ENCODE data around the gene TFR2. TPM values are rescaled to one million over a fixed set of nuclear protein-coding genes. Genes with fewer than 3 reads are reported as not detected.
"Not testable (repeated sequence)": the region's sequence is repeated elsewhere in the genome, so short reads cannot be mapped to it uniquely, and the experiment has no call there.

The TFR2 gene
- total and polyA plus RNA-seq, 3 donors from 2014 or later: 0.87 to 1.5 (median 1.1) TPM

DNA sequence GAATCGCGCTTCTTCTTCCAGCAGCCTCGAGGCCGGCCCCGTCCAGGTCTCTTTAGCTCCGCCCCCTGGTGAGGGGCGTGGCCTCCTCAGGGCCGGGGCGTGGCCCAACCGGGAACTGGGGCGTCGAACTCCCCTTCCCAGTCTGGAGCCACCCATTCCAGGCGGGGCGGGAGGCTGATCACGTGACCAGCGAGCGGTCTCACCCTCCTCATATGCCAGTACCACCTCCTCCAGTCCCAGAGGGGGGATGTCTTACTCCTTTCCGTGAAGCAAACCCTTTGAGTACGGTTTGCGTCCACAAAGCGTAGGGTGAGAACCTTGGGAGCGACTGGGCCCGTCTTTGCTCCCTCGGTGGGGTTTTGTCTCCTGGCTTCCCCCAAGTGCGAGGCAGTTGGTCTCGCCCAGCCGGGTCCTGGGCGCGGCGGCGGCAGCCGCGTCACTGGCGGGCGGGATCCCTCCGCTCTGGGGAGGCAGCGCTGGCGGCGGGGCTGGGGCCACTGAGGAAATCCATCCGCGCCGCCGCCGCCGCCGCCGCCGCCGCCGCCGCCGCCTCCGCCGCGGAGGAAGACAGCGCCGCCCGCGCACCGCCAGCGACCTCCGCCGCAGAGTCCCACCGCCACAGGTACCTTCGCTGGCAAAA is 32.1 kb upstream of the TFR2 start, which contains the start of gene GNB2:
Gene GNB2 (plus strand): TSS at position 439 of the 640 bp plus-strand sequence. CDS start 2,526 bp downstream, outside the sequence.
- DNase-seq: peak; percentile 99
- H3K4me1 ChIP-seq: peaks cover 6% of the 10 kb centered on the region
- no peaks in the 10 kb centered on the region for H3K9me3 ChIP-seq
- H3K27me3 ChIP-seq: no peaks in the 10 kb centered on the region
- peak within 1 kb of the TSS; percentile 98 for H3K27ac ChIP-seq
- H3K4me3 ChIP-seq: peak within 1 kb of the TSS; percentile 96 to 99
- TF ChIP-seq, protein P1, sequence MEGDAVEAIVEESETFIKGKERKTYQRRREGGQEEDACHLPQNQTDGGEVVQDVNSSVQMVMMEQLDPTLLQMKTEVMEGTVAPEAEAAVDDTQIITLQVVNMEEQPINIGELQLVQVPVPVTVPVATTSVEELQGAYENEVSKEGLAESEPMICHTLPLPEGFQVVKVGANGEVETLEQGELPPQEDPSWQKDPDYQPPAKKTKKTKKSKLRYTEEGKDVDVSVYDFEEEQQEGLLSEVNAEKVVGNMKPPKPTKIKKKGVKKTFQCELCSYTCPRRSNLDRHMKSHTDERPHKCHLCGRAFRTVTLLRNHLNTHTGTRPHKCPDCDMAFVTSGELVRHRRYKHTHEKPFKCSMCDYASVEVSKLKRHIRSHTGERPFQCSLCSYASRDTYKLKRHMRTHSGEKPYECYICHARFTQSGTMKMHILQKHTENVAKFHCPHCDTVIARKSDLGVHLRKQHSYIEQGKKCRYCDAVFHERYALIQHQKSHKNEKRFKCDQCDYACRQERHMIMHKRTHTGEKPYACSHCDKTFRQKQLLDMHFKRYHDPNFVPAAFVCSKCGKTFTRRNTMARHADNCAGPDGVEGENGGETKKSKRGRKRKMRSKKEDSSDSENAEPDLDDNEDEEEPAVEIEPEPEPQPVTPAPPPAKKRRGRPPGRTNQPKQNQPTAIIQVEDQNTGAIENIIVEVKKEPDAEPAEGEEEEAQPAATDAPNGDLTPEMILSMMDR (IDR thresholded peaks at IDR 0.05): peak in 2 of 3 experiments; percentile 12 to 38
- no peak for TF ChIP-seq POLR2A (IDR thresholded peaks at IDR 0.05)
- intact Hi-C loops (cut with DNase I; ENCODE audit: low total_unique reads): no loop called here
- WGBS, 2 donors: 0 to 1% methylated on average over 9 to 55 of the region's 65 CpGs
- H3K36me3 ChIP-seq (ENCODE audit: low read depth, missing control alignments): no peaks in the 10 kb centered on the region

DNA sequence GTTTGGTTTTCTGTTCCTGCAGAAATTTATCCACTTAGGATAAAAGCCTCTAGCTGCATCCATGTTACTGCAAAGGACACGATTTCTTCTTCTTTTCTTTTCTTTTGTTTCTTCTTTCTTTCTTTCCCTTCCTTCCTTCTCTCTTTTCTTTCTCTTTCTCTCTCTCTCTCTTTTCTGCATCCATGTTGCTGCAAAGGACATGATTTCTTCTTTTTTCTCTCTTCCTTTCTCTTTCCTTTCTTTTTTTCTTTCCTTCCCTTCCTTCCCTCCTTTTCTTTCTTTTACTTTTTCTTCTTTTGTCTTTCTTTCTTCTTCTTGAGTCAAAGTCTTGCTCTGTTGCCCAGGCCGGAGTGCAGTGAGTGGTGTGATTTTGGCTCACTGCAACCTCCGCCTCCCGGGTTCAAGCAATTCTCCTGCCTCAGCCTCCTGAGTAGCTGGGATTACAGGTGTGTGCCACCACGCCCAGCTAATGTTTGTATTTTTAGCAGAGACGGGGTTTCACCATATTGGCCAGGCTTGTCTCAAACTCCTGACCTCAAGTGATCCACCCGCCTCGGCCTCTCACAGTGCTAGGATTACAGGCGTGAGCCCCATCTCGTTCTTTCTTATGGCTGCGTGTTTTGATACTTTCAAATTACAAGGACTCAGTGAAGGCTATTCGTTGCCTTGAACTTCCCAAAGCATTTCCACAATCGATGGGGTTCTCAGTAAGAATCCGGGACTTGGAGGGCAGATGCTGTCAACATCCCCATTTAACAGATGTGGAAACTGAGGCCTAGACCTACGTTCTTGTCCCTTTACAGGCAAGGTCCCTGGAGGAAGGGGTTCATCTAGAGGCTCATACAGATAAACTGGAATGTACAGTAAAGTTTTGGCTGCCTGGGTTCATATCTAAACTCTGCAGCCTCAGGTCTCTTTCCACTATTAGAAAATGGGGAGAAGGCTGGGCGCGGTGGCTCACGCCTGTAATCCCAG is 30.3 kb upstream of the TFR2 start:
- peaks cover 6% of the 10 kb centered on the region for H3K4me1 ChIP-seq
- H3K9me3 ChIP-seq: no peaks in the 10 kb centered on the region
- TF ChIP-seq, protein P1 (IDR thresholded peaks at IDR 0.05): no peak
- no peak for TF ChIP-seq POLR2A (IDR thresholded peaks at IDR 0.05)
- DNase-seq: no peak
- H3K4me3 ChIP-seq: no peak overlapping the region
- 75 to 83% methylated on average over 18 of the region's 18 CpGs for WGBS, 2 donors
- H3K27ac ChIP-seq: no peak overlapping the region
- intact Hi-C loops (cut with DNase I; ENCODE audit: low total_unique reads): no loop called here
- H3K27me3 ChIP-seq: no peaks in the 10 kb centered on the region
- no peaks in the 10 kb centered on the region for H3K36me3 ChIP-seq (ENCODE audit: low read depth, missing control alignments)

DNA sequence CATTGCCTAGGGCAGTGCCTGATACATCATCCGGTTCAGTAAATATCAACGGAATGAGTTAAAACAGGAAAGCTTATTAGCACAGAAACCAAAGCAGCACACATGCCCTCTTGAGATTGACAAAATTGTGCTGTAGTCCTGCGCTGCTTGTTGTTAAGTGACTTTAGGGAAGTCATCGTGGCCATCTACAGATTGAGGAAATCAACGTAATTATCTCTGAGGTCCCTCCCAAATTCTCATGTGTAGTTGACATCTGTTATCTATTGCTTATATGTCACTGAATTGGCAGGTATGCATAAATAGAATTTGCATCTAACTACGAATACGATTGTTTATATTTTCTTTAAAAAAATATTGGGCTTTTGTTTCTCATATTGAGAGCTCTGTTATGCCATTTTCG is 28.7 kb upstream of the TFR2 start:
- Histone ChIP-seq H3K4me1 (no peaks in the 10 kb centered on the region), H3K36me3 (ENCODE audit: low read depth, missing control alignments) (no peaks in the 10 kb centered on the region), H3K9me3 (no peaks in the 10 kb centered on the region), H3K4me3 (no peak overlapping the region), H3K27me3 (no peaks in the 10 kb centered on the region), H3K27ac (no peak overlapping the region)
- TF ChIP-seq POLR2A (IDR thresholded peaks at IDR 0.05): no peak
- TF ChIP-seq, protein P1 (IDR thresholded peaks at IDR 0.05): no peak
- WGBS, 2 donors: 74 to 81% methylated on average over 8 of the region's 8 CpGs
- intact Hi-C loops (cut with DNase I; ENCODE audit: low total_unique reads): no loop called here
- no peak for DNase-seq

DNA sequence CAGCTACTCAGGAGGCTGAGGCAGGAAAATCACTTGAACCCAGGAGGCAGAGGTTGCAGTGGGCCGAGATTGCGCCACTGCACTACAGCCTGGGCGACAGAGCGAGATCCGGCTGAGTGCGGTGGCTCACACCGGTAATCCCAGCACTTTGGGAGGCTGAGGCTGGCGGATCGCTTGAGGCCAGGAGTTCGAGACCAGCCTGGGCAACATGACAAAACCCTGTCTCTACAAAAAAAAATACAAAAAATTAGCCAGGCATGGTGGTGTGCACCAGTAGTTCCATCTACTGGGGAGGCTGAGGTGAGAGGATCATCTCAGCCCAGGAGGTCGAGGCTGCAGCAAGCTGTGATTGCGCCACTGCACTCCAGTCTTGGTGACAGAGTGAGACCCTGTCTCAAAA is 27.8 kb upstream of the TFR2 start:
- intact Hi-C loops (cut with DNase I; ENCODE audit: low total_unique reads); DNase-seq: not testable (repeated sequence)
- 91 to 94% methylated on average over 11 to 12 of the region's 12 CpGs for WGBS, 2 donors

DNA sequence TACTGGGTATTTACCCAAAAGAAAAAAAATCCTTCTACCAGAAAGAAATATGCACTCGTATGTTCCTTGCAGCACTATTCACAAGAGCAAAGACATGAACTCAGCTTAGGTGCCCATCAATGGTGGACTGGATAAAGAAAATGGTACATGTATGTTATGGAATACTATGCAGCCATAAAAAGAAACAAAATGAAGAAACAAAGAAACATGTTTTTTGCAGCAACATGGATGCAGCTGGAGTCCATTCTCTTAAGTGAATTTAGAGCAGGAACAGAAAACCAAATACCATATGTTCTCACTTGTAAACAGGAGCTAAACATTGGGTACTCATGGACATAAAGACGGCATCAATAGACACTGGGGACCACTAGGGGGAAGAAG is 26.7 kb upstream of the TFR2 start:
- H3K36me3 ChIP-seq (ENCODE audit: low read depth, missing control alignments): no peaks in the 10 kb centered on the region
- no peak overlapping the region for H3K4me3 ChIP-seq
- no peaks in the 10 kb centered on the region for H3K4me1 ChIP-seq
- WGBS, 2 donors: 76 to 92% methylated on average over 2 of the region's 2 CpGs
- intact Hi-C loops (cut with DNase I; ENCODE audit: low total_unique reads): no loop called here
- no peak overlapping the region for H3K27ac ChIP-seq
- H3K9me3 ChIP-seq: no peaks in the 10 kb centered on the region
- no peak for DNase-seq
- H3K27me3 ChIP-seq: no peaks in the 10 kb centered on the region
- TF ChIP-seq POLR2A (IDR thresholded peaks at IDR 0.05): no peak
- TF ChIP-seq, protein P1 (IDR thresholded peaks at IDR 0.05): no peak

More for the DNA sequence above, 27.8 kb upstream of the TFR2 start:
- H3K9me3 ChIP-seq; H3K27ac ChIP-seq; H3K4me3 ChIP-seq; H3K27me3 ChIP-seq; H3K36me3 ChIP-seq (ENCODE audit: low read depth, missing control alignments); H3K4me1 ChIP-seq: not testable (repeated sequence)
